B cell (primary cell): Measurements from ENCODE around the gene TRAPPC2. TPM values are rescaled to one million over a fixed set of nuclear protein-coding genes. Genes with fewer than 3 reads are reported as not detected.
"Not testable (repeated sequence)": the region's sequence is repeated elsewhere in the genome, so short reads cannot be mapped to it uniquely, and the experiment has no call there.

Experiments
- ATAC-seq: fragments of 200-7000 bp; cut with Tn5 transposase; one replicate; pipeline ENCODE4 v1.10.0; 2021; ENCODE audit warnings: low read depth, mild to moderate bottlenecking, moderate number of reproducible peaks, moderate library complexity
- CTCF ChIA-PET: fragments of 350-600 bp; sonication (Branson Sonifier 250); formaldehyde crosslinking; loops from one replicate; lab custom pipeline; 2021; ENCODE audit warnings: antibody characterized with exemption, inconsistent platforms; lab: Charles Lee
- POLR2A ChIA-PET: fragments of 350-600 bp; sonication (Branson Sonifier 250); formaldehyde crosslinking; loops from one replicate; lab custom pipeline; 2021; ENCODE audit warnings: antibody characterized with exemption; lab: Charles Lee
- DNase-seq: peaks from one replicate; pipeline ENCODE4 v3.0.0; 2013
- H2AFZ ChIP-seq: 2 replicates; pipeline ENCODE4 v1.6.1; 2012; ENCODE audit warnings: mild to moderate bottlenecking, low read depth, low read length; ENCODE audit not compliant: insufficient read depth, poor library complexity, severe bottlenecking
- H3K27ac ChIP-seq, 2 donors: 1 replicate in 1 of 2; 2 replicates in 1 of 2; pipeline ENCODE4 v1.5.1; 2012 to 2013; ENCODE audit warnings: low read length in 2 of 2, mild to moderate bottlenecking in 2 of 2, moderate library complexity in 1 of 2
- H3K27me3 ChIP-seq, 4 experiments: fragments of 200-600 bp in 1 of 4; sonication (generic) in 1 of 4; replicated peaks in 1 of 4; 1 replicate in 2 of 4; 2 replicates in 2 of 4; pipeline versions ENCODE4 v1.6.1 to v1.7.0; 2013 to 2016; ENCODE audit warnings: low read length in 3 of 4, mild to moderate bottlenecking in 2 of 4, mixed read lengths in 1 of 4, moderate library complexity in 1 of 4; ENCODE audit not compliant: insufficient read depth in 4 of 4, control insufficient read depth in 3 of 4; ENCODE audit errors: control extremely low read depth in 1 of 4
- H3K36me3 ChIP-seq, 2 experiments: replicated peaks in 1 of 2; 1 replicate in 1 of 2; 2 replicates in 1 of 2; pipeline versions ENCODE4 v1.6.1 to v1.7.1; 2013; ENCODE audit warnings: low read length in 1 of 2; ENCODE audit not compliant: insufficient read depth in 2 of 2, control insufficient read depth in 1 of 2; ENCODE audit errors: control extremely low read depth in 1 of 2, extremely low read depth in 1 of 2
- H3K4me1 ChIP-seq, 2 donors: fragments of 200-600 bp in 1 of 2; sonication (generic) in 1 of 2; 1 replicate in 1 of 2; 2 replicates in 1 of 2; pipeline versions ENCODE4 v1.5.1 to v1.6.1; 2013 to 2017; ENCODE audit warnings: low read length in 2 of 2; ENCODE audit not compliant: control insufficient read depth in 2 of 2, insufficient read depth in 2 of 2
- H3K4me2 ChIP-seq: replicated peaks from 2 replicates; pipeline ENCODE3; 2012; ENCODE audit warnings: mild to moderate bottlenecking, low read depth, low read length; ENCODE audit not compliant: poor library complexity, severe bottlenecking
- H3K4me3 ChIP-seq, 5 experiments: fragments of 200-600 bp in 1 of 5; sonication (generic) in 1 of 5; 1 replicate in 3 of 5; 2 replicates in 2 of 5; pipeline versions ENCODE4 v1.5.1 to v1.7.0; 2011 to 2016; ENCODE audit warnings: low read length in 4 of 5, mild to moderate bottlenecking in 4 of 5, low read depth in 2 of 5, control low read depth in 1 of 5, moderate library complexity in 1 of 5; ENCODE audit not compliant: insufficient read depth in 1 of 5; ENCODE audit errors: control extremely low read depth in 1 of 5, extremely low read depth in 1 of 5
- H3K79me2 ChIP-seq: fragments of 200-600 bp; sonication (generic); one replicate; pipeline ENCODE4 v1.6.0; 2016; ENCODE audit warnings: low read length; ENCODE audit not compliant: control insufficient read depth, insufficient read depth
- H3K9ac ChIP-seq: fragments of 200-600 bp; sonication (generic); 2 replicates; pipeline ENCODE4 v1.6.1; 2017; ENCODE audit warnings: mild to moderate bottlenecking, low read length, moderate library complexity
- H3K9me3 ChIP-seq, 3 donors: one replicate each; pipeline versions ENCODE4 v1.6.1 to v1.7.1; 2013; ENCODE audit warnings: low read length in 2 of 3; ENCODE audit not compliant: control insufficient read depth in 2 of 3, insufficient read depth in 1 of 3; ENCODE audit errors: control extremely low read depth in 1 of 3
- H4K20me1 ChIP-seq: 2 replicates; pipeline ENCODE4 v1.6.0; 2012; ENCODE audit warnings: mild to moderate bottlenecking, low read length; ENCODE audit not compliant: insufficient read depth, control insufficient read depth, poor library complexity, severe bottlenecking
- H3K27ac Mint-ChIP-seq: one replicate; pipeline ENCODE4 v1.8.0; 2021; ENCODE audit warnings: mixed read lengths
- H3K27me3 Mint-ChIP-seq: one replicate; pipeline ENCODE4 v1.8.0; 2021; ENCODE audit warnings: mixed read lengths
- H3K4me1 Mint-ChIP-seq: one replicate; pipeline ENCODE4 v1.8.0; 2021; ENCODE audit warnings: mixed read lengths
- H3K4me3 Mint-ChIP-seq: one replicate; pipeline ENCODE4 v1.8.0; 2021; ENCODE audit warnings: mixed read lengths
- H3K9me3 Mint-ChIP-seq: one replicate; pipeline ENCODE4 v1.8.0; 2022; ENCODE audit warnings: mixed read lengths; ENCODE audit not compliant: insufficient read depth
- EZH2 ChIP-seq: IDR thresholded peaks from 2 replicates; pipeline ENCODE4 v1.6.1; 2012; ENCODE audit warnings: borderline replicate concordance, low read depth, mild to moderate bottlenecking, moderate library complexity, low read length; ENCODE audit not compliant: insufficient read depth, poor library complexity, severe bottlenecking
- WGBS: methylation state at CpG from one replicate; pipeline ENCODE4 v1.1.5; 2013; ENCODE audit warnings: missing lambda C conversion rate; ENCODE audit not compliant: insufficient coverage; 5-methylcytosine and 5-hydroxymethylcytosine counted together
- intact Hi-C: fragments of 100-400 bp; cut with micrococcal nuclease; formaldehyde crosslinking; loops from one replicate; pipeline ENCODE4 v1.10.0; 2022
- polyA plus RNA-seq: library from polyadenylated mRNA; depleted of rRNA; stranded (reverse); fragments of >200 nt; gene quantifications from 2 replicates; pipeline ENCODE4 v1.2.3, GENCODE V29; 2012
- total RNA-seq, 2 donors: library from RNA; stranded (reverse); fragments of 120-200 nt in 1 of 2; gene quantifications; 1 replicate in 1 of 2; 2 replicates in 1 of 2; pipeline versions ENCODE4 v1.2.3 to v1.2.4, GENCODE V29; 2013 to 2022
- TF ChIP-seq, protein P1 (sequence below): fragments of 200-600 bp; IDR thresholded peaks from one replicate; pipeline ENCODE4 v1.8.0; 2022; ENCODE audit warnings: antibody characterized with exemption, mild to moderate bottlenecking

TRAPPC2 gene
- total and polyA plus RNA-seq, 2 donors (not counting 1 experiment from before 2014, with no cell fraction given) = 27.0 to 28.0 TPM

DNA sequence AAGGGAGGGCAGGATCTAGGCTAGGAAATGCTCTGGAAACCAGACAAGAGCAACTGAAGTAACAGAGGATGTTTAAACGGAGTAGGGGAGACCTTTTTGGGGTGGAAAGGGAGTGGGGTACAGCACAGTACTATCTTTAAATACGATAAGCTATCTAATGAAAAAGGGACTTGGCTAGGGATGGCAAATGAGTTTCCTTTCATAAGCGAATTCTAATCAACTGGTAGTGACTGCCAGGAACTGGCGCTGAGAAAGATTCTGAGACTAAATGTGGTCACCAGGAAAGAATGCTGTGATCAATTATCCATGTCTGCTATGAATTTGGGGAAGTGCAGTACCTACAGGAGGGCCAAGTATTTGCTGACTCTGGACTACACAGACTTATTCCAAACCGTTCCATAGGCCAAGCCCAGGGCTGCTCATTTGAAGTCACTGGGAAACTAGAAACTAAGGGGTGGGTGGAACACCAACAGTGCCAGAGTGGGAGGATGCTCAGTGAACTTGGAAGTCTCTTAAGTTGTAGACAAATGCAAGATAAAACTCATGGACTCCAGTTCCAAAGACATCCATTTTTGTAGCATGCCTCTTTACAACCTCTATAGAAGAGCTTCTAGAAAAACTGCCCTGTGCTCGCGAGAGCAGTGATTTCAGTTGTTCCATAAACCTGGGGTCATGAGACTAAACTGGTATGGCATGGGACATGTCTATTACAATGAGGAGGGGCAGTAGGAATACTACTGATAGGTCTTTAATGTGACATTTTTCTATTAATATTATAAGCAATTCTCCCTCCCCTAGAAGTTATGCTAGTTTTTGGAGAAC lies 2.0 kb downstream of the TRAPPC2 start:
- ATAC-seq = no peak
- peak overlapping the region; percentile 74 for H3K27ac Mint-ChIP-seq
- H3K4me3 Mint-ChIP-seq = peak overlapping the region; percentile 64
- CTCF ChIA-PET = interaction anchor here (0.8 kb wide), 1 partner anchor 44 kb away, joined by 4 read pairs; the partner anchor contains the start of gene RAB9A
- Histone ChIP-seq H3K36me3 (peaks cover 0 to 12% of the 10 kb centered on the region in 2 experiments), H3K4me2 (peak overlapping the region; percentile 78), H3K4me3 (no peak overlapping the region), H3K4me1 (peaks cover 38 to 39% of the 10 kb centered on the region in 2 donors), H2AFZ (no peak overlapping the region), H4K20me1 (no peaks in the 10 kb centered on the region), H3K9me3 (no peaks in the 10 kb centered on the region), H3K27me3 (no peaks in the 10 kb centered on the region), H3K9ac (no peak overlapping the region), H3K27ac (peak overlapping the region in 1 of 2 donors; percentile 26), H3K79me2 (peaks cover 53% of the 10 kb centered on the region)
- peaks cover 65% of the 10 kb centered on the region for H3K4me1 Mint-ChIP-seq
- intact Hi-C loops = loop anchor here (2.0 kb wide), 1 partner anchor 34 kb away; no protein-coding TSS in a partner anchor
- POLR2A ChIA-PET = no interaction called here
- DNase-seq = no peak
- no peaks in the 10 kb centered on the region for H3K27me3 Mint-ChIP-seq
- H3K9me3 Mint-ChIP-seq = no peaks in the 10 kb centered on the region
- TF ChIP-seq, protein P1, sequence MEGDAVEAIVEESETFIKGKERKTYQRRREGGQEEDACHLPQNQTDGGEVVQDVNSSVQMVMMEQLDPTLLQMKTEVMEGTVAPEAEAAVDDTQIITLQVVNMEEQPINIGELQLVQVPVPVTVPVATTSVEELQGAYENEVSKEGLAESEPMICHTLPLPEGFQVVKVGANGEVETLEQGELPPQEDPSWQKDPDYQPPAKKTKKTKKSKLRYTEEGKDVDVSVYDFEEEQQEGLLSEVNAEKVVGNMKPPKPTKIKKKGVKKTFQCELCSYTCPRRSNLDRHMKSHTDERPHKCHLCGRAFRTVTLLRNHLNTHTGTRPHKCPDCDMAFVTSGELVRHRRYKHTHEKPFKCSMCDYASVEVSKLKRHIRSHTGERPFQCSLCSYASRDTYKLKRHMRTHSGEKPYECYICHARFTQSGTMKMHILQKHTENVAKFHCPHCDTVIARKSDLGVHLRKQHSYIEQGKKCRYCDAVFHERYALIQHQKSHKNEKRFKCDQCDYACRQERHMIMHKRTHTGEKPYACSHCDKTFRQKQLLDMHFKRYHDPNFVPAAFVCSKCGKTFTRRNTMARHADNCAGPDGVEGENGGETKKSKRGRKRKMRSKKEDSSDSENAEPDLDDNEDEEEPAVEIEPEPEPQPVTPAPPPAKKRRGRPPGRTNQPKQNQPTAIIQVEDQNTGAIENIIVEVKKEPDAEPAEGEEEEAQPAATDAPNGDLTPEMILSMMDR = no peak
- no peak for TF ChIP-seq EZH2
- WGBS = no CpG with 5 or more reads among the region's 7 CpGs

DNA sequence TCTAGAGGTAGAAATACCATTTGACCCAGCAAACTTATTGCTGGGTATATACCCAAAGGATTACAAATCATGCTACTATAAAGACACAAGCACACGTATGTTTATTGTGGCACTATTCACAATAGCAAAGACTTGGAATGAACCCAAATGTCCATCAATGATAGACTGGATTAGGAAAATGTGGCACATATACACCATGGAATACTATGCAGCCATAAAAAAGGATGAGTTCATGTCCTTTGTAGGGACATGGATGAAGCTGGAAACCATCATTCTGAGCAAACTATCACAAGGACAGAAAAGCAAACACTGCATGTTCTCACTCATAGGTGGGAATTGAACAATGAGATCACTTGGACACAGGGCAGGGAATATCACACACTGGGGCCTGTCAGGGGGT lies 3.9 kb downstream of the TRAPPC2 start:
- H3K27me3 ChIP-seq, H4K20me1 ChIP-seq, H3K27me3 Mint-ChIP-seq, H3K27ac Mint-ChIP-seq, H2AFZ ChIP-seq, ATAC-seq, H3K4me3 Mint-ChIP-seq, H3K9me3 ChIP-seq, H3K4me3 ChIP-seq, CTCF ChIA-PET, POLR2A ChIA-PET, DNase-seq, H3K9me3 Mint-ChIP-seq, H3K27ac ChIP-seq, intact Hi-C loops, H3K9ac ChIP-seq, H3K4me2 ChIP-seq: not testable (repeated sequence)
- peaks cover 0 to 10% of the 10 kb centered on the region in 2 experiments for H3K36me3 ChIP-seq
- H3K4me1 ChIP-seq = peaks cover 22 to 23% of the 10 kb centered on the region in 2 donors
- H3K79me2 ChIP-seq = peaks cover 49% of the 10 kb centered on the region
- no CpG with 5 or more reads among the region's 1 CpG for WGBS
- peaks cover 67% of the 10 kb centered on the region for H3K4me1 Mint-ChIP-seq

DNA sequence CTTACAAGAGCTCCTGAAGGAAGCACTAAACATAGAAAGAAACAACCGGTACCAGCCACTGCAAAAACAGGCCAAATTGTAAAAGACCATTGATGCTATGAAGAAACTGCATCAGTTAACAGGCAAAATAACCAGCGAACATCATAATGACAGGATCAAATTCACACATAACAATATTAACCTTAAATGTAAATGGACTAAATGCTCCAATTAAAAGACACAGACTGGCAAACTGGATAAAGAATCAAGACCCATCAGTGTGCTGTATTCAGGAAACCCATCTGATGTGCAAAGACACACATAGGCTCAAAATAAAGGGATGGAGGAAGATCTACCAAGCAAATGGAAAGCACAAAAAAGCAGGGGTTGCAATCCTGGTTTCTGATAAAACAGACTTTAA lies 7.8 kb downstream of the TRAPPC2 start:
- H3K36me3 ChIP-seq, intact Hi-C loops, H3K9me3 Mint-ChIP-seq, H3K27ac Mint-ChIP-seq, H3K4me2 ChIP-seq, H3K4me3 Mint-ChIP-seq, H3K9ac ChIP-seq, H3K9me3 ChIP-seq, H3K27ac ChIP-seq, H3K27me3 Mint-ChIP-seq, H4K20me1 ChIP-seq, CTCF ChIA-PET, DNase-seq, H3K27me3 ChIP-seq, H3K4me3 ChIP-seq, POLR2A ChIA-PET, ATAC-seq, H2AFZ ChIP-seq: not testable (repeated sequence)
- peaks cover 62% of the 10 kb centered on the region for H3K79me2 ChIP-seq
- H3K4me1 ChIP-seq = peaks cover 13 to 20% of the 10 kb centered on the region in 2 donors
- H3K4me1 Mint-ChIP-seq = peaks cover 55% of the 10 kb centered on the region
- no CpG with 5 or more reads among the region's 2 CpGs for WGBS
